GM21528 (cell line): ENCODE data around the gene METTL4.

Experiments used
- ATAC-seq: cut with Tn5 transposase; IDR thresholded peaks from one replicate; pipeline ENCODE4 v1.9.1; 2021; ENCODE audit warnings: mild to moderate bottlenecking, moderate library complexity; ENCODE audit not compliant: unreplicated experiment, low FRiP score

The METTL4 gene, protein sequence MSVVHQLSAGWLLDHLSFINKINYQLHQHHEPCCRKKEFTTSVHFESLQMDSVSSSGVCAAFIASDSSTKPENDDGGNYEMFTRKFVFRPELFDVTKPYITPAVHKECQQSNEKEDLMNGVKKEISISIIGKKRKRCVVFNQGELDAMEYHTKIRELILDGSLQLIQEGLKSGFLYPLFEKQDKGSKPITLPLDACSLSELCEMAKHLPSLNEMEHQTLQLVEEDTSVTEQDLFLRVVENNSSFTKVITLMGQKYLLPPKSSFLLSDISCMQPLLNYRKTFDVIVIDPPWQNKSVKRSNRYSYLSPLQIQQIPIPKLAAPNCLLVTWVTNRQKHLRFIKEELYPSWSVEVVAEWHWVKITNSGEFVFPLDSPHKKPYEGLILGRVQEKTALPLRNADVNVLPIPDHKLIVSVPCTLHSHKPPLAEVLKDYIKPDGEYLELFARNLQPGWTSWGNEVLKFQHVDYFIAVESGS

DNA sequence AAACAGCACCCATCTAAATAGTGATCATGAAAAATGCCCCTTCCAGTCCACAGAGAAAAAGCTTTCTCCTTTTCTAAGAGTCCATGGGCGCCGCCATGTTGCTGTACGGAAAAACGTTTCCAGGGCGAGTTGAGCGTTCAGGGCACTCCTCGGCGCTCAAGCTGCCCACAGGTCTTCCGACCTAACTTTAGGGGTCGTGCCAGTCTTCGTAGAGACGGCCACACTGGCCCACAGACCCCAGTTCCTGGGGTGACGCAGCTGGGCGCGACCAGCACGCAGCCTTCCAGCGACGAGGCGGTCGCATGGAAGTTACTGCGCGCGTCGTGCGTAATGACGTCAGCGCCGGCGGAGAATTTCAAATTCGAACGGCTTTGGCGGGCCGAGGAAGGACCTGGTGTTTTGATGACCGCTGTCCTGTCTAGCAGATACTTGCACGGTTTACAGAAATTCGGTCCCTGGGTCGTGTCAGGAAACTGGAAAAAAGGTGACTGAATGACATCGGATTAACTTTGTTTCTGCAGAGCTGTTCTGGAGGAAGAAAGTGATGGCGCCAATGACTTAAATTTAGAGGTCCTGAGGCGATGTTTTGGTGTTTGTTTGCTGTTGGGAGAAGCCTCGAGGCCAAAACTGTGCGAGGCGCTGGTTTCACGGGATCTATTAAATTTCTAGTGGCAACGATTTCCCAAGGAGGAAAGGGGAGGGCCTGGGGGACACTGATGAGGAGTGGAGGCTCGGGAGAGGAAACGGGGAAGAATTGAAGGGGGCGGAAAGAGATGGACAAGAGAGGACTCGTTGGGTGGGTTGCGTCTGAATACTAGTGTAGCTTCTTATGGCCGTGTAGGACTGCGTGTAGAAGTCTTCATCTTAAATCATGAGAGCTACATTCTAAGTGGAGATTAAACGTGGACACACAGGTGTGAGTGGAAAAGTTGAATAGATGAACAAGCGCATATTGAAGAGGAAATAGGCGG is at the start of gene METTL4, which contains the start of gene NDC80:
TSS of gene METTL4 (minus strand) at position 306 of the 971 bp plus-strand sequence. CDS start 4,289 bp downstream, outside the sequence.
TSS of gene NDC80 (plus strand) at position 358 of the 971 bp plus-strand sequence. CDS start 1,429 bp downstream, outside the sequence.
- ATAC-seq, result peak; percentile 78

DNA sequence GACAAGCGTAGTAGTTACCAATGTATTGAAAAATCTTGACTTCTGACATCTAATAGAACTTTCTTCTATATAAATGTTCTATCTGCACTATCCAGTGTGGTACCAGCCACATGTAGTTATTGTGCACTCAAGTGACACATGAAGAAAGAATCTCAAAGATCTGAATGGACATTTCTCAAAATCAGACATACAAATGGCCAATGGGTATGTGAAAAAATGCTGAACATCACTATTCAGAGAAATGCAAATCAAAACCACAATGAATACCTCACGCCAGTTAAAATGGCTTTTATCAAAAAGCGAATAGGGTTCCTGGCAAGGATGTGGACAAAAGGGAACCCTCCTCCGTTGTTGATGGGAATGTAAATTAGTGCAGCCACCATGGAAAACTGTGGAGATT is 46.7 kb upstream of the METTL4 start:
- no peak for ATAC-seq

DNA sequence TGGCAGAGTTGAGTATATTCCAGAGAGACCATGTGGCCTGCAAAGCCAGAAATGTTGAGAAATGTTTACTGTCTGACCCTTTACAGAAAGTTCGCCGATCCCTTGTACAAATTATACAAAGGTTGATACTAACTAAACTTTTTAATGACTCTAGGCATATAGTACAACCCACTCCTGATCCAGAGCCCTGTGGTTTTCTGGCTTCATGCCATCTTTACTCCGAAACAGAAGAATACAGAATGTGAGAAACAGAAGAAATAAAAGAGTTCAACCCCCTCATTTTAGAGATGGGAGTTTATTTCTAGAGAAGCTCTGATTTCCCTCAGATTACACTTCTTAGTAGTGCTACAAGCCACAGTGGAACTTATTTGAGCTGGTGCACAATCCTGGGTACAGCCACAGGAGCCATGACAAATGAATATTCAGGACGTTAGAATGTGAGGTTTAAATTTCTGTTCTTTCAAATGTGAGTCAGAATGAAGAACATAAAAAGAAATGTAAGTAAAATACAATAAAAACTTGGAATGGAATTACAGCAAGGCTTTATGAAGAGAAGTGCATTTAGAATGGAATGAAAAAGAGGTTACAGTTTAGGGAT is 46.2 kb upstream of the METTL4 start:
- no peak for ATAC-seq

DNA sequence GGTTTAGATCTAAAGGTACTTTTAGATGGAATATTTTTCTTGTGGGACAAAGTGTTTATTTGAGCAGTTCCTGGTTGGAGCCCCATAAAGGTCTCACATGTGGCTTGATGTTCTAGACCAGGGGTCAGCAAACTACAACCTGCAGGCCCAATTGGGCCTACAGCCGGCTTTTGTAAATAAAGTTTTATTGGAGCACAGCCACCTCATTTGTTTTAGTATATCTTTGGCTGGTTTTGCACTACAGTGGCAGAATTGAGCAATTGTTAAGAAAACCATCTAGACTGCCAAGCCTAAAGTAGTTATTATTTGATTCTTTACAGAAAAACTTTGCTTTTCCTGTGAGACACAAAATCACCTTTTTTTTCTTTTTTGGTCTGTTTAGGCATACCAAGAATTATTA is 41.7 kb upstream of the METTL4 start:
- ATAC-seq, result no peak

DNA sequence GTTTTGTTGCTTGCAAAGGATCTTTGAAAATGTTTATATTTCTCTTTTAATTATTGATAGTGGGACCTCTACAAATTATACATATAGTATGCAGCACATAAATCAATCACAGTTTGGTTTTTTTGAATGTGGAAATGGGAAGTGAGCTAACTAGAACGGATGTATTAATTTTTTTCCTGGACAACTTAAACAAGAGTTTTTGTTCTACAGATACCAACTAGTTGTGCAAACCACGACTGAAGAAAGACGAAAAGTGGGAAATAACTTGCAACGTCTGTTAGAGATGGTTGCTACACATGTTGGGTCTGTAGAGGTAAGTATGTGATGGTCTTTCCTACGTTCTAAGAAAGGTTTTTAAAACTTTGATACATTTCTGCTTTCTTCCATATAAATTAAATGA is 39.2 kb upstream of the METTL4 start:
- no peak for ATAC-seq

DNA sequence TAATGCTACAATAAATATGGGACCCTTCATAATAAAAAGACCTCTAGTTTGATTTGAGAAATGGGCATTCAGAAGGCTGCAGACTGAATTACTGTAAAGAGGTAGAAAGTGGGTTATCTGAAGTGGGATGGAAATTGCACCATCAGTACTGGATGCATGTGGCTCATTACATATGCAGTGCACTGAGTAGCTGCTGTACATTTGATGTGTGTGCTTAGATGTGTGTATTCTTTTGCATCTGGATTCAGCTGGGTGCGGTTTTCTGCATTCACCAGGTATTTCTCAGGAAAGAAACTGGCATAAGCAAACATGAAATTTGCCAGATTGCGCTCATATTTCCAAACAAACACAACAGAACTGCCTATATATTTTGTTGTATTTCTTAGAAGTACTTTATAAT is 38.3 kb upstream of the METTL4 start:
- no peak for ATAC-seq

DNA sequence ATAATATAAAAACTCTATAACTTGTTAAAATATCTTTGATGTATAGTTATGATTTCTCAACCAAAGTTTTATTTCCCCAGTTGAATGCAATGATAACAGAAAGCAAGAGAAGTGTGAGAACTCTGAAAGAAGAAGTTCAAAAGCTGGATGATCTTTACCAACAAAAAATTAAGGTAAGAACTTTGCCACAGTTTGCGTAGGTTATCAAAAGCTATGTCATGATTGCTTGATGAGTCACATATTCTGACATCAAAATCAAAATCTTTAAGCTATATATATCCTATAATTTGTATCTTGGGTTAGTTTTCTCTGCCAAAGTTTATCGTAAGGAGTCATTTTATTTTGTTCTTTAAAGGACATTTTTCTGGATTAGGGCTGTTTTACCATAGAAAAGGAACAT is 35.0 kb upstream of the METTL4 start:
- ATAC-seq, result no peak

DNA sequence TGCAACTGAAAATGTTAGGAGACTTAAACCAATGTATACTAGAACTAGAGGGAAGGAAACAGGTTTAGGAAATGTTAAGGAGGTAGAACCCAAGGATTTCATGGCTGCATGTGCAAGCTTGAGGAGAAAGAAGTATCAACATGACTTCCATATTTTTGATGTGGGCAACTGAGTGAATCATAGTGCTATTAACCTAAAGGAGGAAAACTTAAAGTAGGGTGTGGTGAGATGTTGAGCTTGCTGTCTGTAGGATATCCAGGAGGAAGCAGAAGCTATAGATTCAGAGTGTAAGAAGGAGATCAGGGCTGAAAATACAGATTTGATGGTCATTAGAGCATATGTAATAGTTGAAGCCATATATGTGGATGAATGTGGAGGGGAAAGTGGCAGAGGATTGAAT is 31.5 kb upstream of the METTL4 start:
- ATAC-seq, result no peak

DNA sequence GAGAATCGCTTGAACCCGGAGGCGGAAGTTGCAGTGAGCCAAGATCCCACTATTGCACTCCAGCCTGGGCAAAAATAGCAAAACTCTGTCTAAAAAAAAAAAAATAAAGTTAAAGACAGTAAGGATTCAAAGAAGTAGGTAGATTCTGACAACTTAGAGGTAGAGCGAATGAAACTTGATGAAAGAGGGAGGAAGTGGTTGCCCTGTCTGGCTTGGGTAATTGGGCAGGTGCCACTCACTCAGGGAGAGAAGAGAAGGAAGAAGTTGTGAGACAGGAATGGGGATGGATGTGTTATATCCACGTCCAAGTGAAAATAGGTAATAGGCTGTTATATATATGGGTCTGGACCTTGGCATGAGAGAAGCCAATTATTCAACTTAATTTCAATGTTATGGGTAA is 26.3 kb upstream of the METTL4 start:
- no peak for ATAC-seq

DNA sequence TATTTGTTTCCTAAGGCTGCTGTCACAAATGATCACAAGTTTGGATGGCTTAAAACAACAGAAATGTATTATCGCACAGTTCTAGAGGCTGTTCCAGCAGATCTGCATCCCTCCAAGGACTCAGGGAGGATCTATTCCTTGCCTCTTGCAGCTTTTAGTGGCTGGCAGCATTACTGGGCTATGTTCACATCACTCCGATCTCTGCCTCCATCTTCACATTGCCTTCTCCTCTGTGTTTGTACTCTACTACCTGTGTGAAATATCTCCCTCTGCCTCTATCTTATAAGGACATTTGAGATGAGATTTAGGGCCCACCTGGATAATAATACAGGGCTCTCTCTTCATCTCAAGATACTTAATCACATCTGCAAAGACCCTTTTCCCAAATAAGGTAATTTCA is 19.0 kb upstream of the METTL4 start:
- ATAC-seq, result no peak

DNA sequence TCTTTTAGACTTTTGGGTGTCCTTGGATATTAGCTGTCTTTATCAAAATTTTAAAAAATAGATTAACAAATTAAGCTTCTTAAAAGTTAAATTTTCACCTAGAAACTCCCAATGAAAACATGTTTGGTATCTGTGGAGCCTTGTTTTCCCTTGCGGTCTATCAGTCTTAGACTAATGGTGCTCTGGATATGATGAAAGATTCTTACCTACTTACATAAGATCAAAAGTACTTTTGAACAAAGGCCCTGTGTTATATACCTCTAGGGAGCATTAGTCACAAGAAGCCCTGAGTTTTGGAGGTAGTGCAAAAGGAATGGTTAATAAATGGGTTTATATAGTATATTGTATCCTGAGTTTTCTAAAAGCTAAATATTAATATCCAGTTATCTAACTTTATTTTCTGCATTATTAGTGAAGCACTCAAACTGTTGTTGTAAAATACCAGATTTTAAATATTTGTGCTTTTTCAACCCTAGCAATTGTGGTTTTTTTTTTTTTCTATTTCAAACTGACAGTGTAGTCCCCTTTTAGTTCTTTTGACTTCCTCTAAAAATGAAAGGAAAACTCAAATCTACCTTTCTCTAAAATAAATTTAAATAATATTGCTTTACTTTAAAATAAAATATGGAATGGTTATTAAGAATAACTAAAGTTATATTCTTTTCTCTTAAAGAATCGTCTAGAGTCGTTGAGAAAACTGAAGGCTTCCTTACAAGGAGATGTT is 18.2 kb upstream of the METTL4 start:
- ATAC-seq, result no peak

DNA sequence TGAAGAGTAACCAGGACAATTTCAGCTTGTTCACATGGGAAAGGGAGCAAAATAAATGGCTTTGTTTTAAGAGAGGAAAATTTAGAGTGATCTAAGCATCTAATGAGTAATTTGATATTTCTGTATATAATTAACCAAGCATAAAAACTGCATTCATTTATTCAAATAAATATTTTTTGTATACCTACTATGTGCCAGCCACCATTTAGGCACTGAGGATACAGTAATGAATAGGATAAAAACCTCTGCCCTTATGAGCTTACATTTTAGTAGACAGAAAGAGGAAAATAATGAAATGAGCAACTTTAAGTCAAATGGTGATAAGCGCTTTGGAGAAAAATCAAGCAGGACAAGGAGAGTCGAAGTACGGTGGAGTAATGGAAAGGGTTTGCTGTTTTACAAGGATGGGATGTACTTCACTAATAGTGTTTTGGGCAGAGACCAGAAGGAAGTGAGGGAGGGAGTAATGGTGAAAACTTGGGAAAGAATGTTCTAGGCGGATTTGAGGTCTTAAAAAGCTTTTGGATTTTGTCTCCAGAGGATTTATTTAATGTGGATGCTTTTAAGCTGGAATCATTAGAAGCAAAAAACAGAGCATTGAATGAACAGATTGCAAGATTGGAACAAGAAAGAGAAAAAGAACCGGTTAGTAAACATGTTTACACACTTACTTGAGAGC is 17.5 kb upstream of the METTL4 start:
- ATAC-seq, result no peak

DNA sequence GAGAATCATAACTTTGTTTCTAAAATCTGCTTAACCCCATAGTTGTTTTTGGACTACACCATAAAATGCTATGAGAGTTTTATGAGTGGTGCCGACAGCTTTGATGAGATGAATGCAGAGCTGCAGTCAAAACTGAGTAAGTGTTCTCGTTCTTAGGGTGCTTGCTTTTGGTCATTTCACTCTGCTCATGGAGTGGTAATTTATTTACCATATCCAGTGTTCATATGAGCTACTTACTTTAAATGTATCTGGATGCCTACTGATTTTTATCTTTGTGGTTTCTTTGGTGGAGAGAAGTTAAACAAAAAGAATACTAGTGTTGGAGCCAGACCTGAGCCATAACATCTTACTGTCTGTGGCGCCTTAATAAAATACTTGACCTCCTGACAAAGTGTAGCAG is 16.5 kb upstream of the METTL4 start:
- ATAC-seq, result no peak

DNA sequence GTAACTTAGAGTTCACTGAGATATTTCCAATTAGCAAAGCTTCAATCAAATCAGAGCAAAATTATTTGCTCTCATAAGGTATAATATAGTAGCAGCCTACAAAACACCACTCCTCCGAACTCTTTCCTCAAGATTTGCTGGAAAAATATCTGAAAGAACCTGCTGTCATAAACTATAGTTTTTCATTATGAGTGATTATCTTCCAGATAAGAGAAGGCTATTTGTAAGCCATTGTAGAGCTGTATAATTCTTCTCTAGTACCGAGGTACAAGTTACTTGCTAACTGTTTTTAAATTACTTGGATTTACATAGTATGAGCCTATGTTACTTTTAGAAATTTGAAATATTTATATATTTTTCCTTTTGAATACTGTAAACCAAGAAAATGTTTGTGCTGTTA is 2.1 kb upstream of the METTL4 start:
- ATAC-seq, result no peak

DNA sequence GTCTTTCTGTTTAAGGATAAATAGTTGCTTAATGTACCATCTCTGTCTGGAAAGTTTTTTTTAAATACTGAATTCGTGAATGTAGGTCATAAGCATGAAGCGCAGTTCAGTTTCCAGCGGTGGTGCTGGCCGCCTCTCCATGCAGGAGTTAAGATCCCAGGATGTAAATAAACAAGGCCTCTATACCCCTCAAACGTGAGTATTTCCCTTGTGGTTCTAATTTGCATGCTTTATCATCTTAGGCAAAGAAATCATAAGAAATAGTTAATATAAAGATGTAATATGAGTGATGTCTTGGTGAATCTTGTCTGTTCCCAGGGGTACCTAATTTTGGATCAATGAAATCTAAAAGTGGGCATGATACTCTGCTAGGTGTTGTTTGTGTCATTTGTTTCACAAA is 1.6 kb upstream of the METTL4 start:
- ATAC-seq, result no peak

DNA sequence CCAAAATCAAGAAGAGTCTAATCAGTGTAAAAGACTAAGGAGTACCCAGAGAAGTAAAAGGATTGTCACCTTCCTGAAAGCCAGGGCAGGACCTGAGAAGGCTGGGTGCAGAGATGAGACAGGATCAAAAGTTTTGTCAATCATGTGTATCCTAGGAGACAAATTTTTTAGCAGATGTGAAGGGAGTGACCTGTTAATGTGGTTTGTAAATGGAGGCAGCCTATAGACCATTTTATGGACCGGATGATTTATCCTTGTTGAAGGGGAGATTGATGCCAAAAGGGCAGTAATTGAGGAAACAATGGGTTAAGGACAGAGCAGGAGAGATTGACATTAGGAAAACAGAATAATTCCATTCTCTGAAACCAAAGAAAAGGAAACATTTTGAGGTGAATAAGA is 865 bp upstream of the METTL4 start:
- ATAC-seq, result peak; percentile 13

DNA sequence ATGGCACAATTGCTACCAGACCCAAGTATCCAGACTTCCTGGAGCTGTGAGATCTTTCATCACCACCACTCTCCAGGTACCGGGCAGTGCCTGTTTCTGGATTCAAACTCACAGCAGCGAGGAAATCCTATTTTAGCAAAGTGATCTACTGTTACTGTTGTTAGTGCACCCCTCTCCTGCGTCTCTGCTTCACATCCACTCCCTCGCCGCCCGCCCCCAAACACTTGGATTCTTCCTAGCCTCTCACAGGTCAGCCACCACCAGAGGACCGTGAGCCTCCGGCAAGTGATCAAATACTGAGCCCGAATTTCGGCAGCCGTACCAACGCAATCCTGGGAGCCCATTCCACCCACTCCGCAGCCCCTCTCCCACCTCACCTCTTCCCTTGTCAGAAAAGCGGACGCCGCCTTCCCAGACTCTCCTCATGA is 519 bp downstream of the METTL4 start:
- peak; percentile 59 for ATAC-seq

DNA sequence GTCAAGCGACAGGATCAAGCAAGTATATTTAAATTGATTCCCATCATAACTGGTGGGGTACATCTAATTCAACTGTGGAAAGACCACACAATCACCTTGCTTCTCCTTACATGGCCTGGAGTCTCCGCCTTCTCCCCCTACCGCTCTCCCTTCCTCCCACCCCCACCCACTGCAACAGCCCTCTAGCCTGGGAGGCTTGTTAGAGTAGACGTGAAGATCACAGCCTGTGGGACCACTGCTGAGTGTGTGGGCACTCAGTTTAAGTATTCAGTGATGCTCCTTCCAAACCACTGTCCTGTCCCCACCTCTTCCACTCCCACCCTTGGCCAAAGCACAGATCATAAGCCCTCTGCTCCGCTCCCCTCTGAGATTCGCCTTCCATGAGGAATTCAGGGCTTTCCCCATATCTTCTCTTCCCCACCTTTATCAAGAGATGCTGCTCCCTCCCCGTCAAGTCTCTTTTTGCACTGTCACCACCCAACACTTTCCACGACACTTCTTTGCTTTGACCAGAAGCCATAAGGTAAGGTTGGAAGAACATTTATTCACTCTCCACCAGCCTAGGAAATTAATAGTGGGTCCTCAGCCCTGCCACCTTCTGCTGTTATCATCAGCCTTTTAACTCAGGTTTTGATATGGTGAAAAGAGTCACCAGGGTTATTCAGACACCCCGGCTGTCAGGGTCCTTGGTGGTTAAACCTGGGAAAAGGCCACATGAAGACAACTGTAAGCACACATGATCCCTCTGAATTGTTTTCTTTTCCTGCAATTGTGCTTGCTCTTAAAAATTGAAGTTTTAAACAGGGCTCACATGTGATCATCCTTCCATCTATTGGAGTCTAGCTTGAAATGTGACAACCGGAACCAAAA is 1.7 kb downstream of the METTL4 start:
- ATAC-seq, result no peak

DNA sequence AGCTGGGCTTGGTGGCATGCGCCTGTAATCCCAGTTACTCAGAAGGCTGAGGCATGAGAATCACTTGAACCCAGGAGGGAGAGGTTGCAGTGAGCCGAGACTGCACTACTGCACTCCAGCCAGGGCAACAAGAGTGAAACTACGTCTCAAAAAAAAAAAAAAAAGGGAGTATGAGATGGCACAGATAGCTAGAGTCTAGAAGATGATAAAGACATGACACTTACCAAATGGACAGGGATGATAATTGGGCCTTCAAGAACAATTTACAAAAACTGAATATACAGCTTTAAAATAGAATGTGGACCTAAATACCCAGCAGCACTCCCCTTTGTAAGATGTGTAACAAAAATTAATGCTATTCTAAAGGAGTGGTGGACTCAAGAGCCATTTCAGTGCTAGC is 2.7 kb downstream of the METTL4 start:
- ATAC-seq, result no peak
